ENCODE data around the gene STAG2.

DNA sequence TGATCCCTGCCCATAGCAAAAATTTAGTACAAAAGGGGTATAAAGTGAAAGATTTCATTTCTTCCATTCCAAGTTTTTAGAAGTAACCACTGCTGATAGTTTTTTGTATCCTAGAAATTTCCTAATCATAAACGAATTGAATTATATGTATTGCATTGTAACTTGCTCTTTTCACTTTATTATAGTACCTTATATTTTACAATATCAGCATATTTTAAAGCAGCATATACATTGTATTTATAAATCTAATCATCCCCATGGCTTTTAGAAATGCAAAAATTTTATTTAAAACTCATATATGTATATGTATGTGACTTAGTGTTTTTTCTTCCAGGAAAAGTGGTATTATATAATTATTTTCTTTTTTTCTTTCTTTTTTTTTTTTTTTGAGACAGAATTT, 27.7 kb downstream of the STAG2 start:
- TF ChIP-seq CTCF (IDR thresholded peaks at IDR 0.05; ENCODE audit: low read length) (no peak), EZH2phosphoT487 (IDR thresholded peaks at IDR 0.05; ENCODE audit: low read length) (no peak)
